ENCODE results near the gene TTLL5.

TTLL5 gene

GRCh38 chr14:75811136-75811829 lies 150.2 kb downstream of the TTLL5 start:
- Histone ChIP-seq H3K36me3 (ENCODE audit: control insufficient read depth, insufficient read depth, low read length) (no peaks in the 10 kb centered on the region), H3K27me3 (ENCODE audit: control insufficient read depth, insufficient read depth, low read length) (no peaks in the 10 kb centered on the region)

GRCh38 chr14:75811872-75812499 lies 150.9 kb downstream of the TTLL5 start:
- Histone ChIP-seq H3K36me3 (ENCODE audit: control insufficient read depth, insufficient read depth, low read length) (no peaks in the 10 kb centered on the region), H3K9me3 (ENCODE audit: control insufficient read depth, low read length) (no peaks in the 10 kb centered on the region), H3K4me3 (ENCODE audit: low read length) (no peak overlapping the region)

More at GRCh38 chr14:75811136-75811829, 150.2 kb downstream of the TTLL5 start:
- Histone ChIP-seq H3K9me3 (ENCODE audit: control insufficient read depth, low read length) (no peaks in the 10 kb centered on the region), H3K4me3 (ENCODE audit: low read length) (no peak overlapping the region), H3K4me1 (ENCODE audit: control insufficient read depth, insufficient read depth, low read length) (peaks cover 11% of the 10 kb centered on the region), H3K9ac (ENCODE audit: low read length) (no peak overlapping the region)

GRCh38 chr14:75812622-75813021 lies 151.6 kb downstream of the TTLL5 start:
- no peaks in the 10 kb centered on the region for H3K36me3 ChIP-seq (ENCODE audit: control insufficient read depth, insufficient read depth, low read length)
- H3K9ac ChIP-seq (ENCODE audit: low read length): no peak overlapping the region
- no peaks in the 10 kb centered on the region for H3K9me3 ChIP-seq (ENCODE audit: control insufficient read depth, low read length)
- peaks cover 11% of the 10 kb centered on the region for H3K4me1 ChIP-seq (ENCODE audit: control insufficient read depth, insufficient read depth, low read length)
- H3K27me3 ChIP-seq (ENCODE audit: control insufficient read depth, insufficient read depth, low read length): no peaks in the 10 kb centered on the region
- H3K4me3 ChIP-seq (ENCODE audit: low read length): no peak overlapping the region

More at GRCh38 chr14:75811872-75812499, 150.9 kb downstream of the TTLL5 start:
- no peak overlapping the region for H3K9ac ChIP-seq (ENCODE audit: low read length)
- H3K27me3 ChIP-seq (ENCODE audit: control insufficient read depth, insufficient read depth, low read length): no peaks in the 10 kb centered on the region
- H3K4me1 ChIP-seq (ENCODE audit: control insufficient read depth, insufficient read depth, low read length): peaks cover 11% of the 10 kb centered on the region

- peaks cover 20% of the 10 kb centered on the region for H3K4me1 ChIP-seq (ENCODE audit: control insufficient read depth, insufficient read depth, low read length)
- H3K4me3 ChIP-seq (ENCODE audit: low read length): no peak overlapping the region
- no peaks in the 10 kb centered on the region for H3K36me3 ChIP-seq (ENCODE audit: control insufficient read depth, insufficient read depth, low read length)
- no peaks in the 10 kb centered on the region for H3K9me3 ChIP-seq (ENCODE audit: control insufficient read depth, low read length)
- no peaks in the 10 kb centered on the region for H3K27me3 ChIP-seq (ENCODE audit: control insufficient read depth, insufficient read depth, low read length)
- no peak overlapping the region for H3K9ac ChIP-seq (ENCODE audit: low read length)
These were observed 159.7 kb downstream of the TTLL5 start for GRCh38 chr14:75820761-75821160.

GRCh38 chr14:75821831-75822521 lies 160.9 kb downstream of the TTLL5 start:
- Histone ChIP-seq H3K9me3 (ENCODE audit: control insufficient read depth, low read length) (no peaks in the 10 kb centered on the region), H3K27me3 (ENCODE audit: control insufficient read depth, insufficient read depth, low read length) (no peaks in the 10 kb centered on the region), H3K4me3 (ENCODE audit: low read length) (no peak overlapping the region), H3K36me3 (ENCODE audit: control insufficient read depth, insufficient read depth, low read length) (no peaks in the 10 kb centered on the region), H3K9ac (ENCODE audit: low read length) (no peak overlapping the region), H3K4me1 (ENCODE audit: control insufficient read depth, insufficient read depth, low read length) (peaks cover 29% of the 10 kb centered on the region)

GRCh38 chr14:75822522-75823141 lies 161.6 kb downstream of the TTLL5 start:
- peaks cover 29% of the 10 kb centered on the region for H3K4me1 ChIP-seq (ENCODE audit: control insufficient read depth, insufficient read depth, low read length)
- no peaks in the 10 kb centered on the region for H3K36me3 ChIP-seq (ENCODE audit: control insufficient read depth, insufficient read depth, low read length)
- H3K9ac ChIP-seq (ENCODE audit: low read length): no peak overlapping the region
- H3K27me3 ChIP-seq (ENCODE audit: control insufficient read depth, insufficient read depth, low read length): no peaks in the 10 kb centered on the region
- H3K4me3 ChIP-seq (ENCODE audit: low read length): no peak overlapping the region
- no peaks in the 10 kb centered on the region for H3K9me3 ChIP-seq (ENCODE audit: control insufficient read depth, low read length)

GRCh38 chr14:75823334-75823733 lies 162.3 kb downstream of the TTLL5 start:
- Histone ChIP-seq H3K9me3 (ENCODE audit: control insufficient read depth, low read length) (no peaks in the 10 kb centered on the region), H3K27me3 (ENCODE audit: control insufficient read depth, insufficient read depth, low read length) (no peaks in the 10 kb centered on the region), H3K4me3 (ENCODE audit: low read length) (no peak overlapping the region), H3K9ac (ENCODE audit: low read length) (no peak overlapping the region), H3K4me1 (ENCODE audit: control insufficient read depth, insufficient read depth, low read length) (peaks cover 29% of the 10 kb centered on the region), H3K36me3 (ENCODE audit: control insufficient read depth, insufficient read depth, low read length) (no peaks in the 10 kb centered on the region)

- no peak overlapping the region for H3K9ac ChIP-seq (ENCODE audit: low read length)
These were observed 163.3 kb downstream of the TTLL5 start for GRCh38 chr14:75824318-75824717.

GRCh38 chr14:75825147-75825592 lies 164.1 kb downstream of the TTLL5 start:
- Histone ChIP-seq H3K36me3 (ENCODE audit: control insufficient read depth, insufficient read depth, low read length) (no peaks in the 10 kb centered on the region), H3K27me3 (ENCODE audit: control insufficient read depth, insufficient read depth, low read length) (no peaks in the 10 kb centered on the region), H3K9me3 (ENCODE audit: control insufficient read depth, low read length) (no peaks in the 10 kb centered on the region), H3K4me3 (ENCODE audit: low read length) (no peak overlapping the region), H3K9ac (ENCODE audit: low read length) (no peak overlapping the region), H3K4me1 (ENCODE audit: control insufficient read depth, insufficient read depth, low read length) (peaks cover 29% of the 10 kb centered on the region)

More at GRCh38 chr14:75824318-75824717, 163.3 kb downstream of the TTLL5 start:
- Histone ChIP-seq H3K4me1 (ENCODE audit: control insufficient read depth, insufficient read depth, low read length) (peaks cover 29% of the 10 kb centered on the region), H3K27me3 (ENCODE audit: control insufficient read depth, insufficient read depth, low read length) (no peaks in the 10 kb centered on the region), H3K36me3 (ENCODE audit: control insufficient read depth, insufficient read depth, low read length) (no peaks in the 10 kb centered on the region), H3K9me3 (ENCODE audit: control insufficient read depth, low read length) (no peaks in the 10 kb centered on the region), H3K4me3 (ENCODE audit: low read length) (no peak overlapping the region)

- Histone ChIP-seq H3K27me3 (ENCODE audit: control insufficient read depth, insufficient read depth, low read length) (no peaks in the 10 kb centered on the region), H3K4me3 (ENCODE audit: low read length) (no peak overlapping the region), H3K9ac (ENCODE audit: low read length) (no peak overlapping the region), H3K36me3 (ENCODE audit: control insufficient read depth, insufficient read depth, low read length) (no peaks in the 10 kb centered on the region), H3K9me3 (ENCODE audit: control insufficient read depth, low read length) (no peaks in the 10 kb centered on the region), H3K4me1 (ENCODE audit: control insufficient read depth, insufficient read depth, low read length) (peaks cover 40% of the 10 kb centered on the region)
These were observed 165.6 kb downstream of the TTLL5 start for GRCh38 chr14:75826599-75826998.

- Histone ChIP-seq H3K9ac (ENCODE audit: low read length) (no peak overlapping the region), H3K9me3 (ENCODE audit: control insufficient read depth, low read length) (no peaks in the 10 kb centered on the region), H3K4me3 (ENCODE audit: low read length) (no peak overlapping the region), H3K36me3 (ENCODE audit: control insufficient read depth, insufficient read depth, low read length) (no peaks in the 10 kb centered on the region), H3K4me1 (ENCODE audit: control insufficient read depth, insufficient read depth, low read length) (peaks cover 40% of the 10 kb centered on the region), H3K27me3 (ENCODE audit: control insufficient read depth, insufficient read depth, low read length) (no peaks in the 10 kb centered on the region)
These were observed 166.3 kb downstream of the TTLL5 start for GRCh38 chr14:75827331-75827730.

- H3K9me3 ChIP-seq (ENCODE audit: control insufficient read depth, low read length): no peaks in the 10 kb centered on the region
- no peaks in the 10 kb centered on the region for H3K27me3 ChIP-seq (ENCODE audit: control insufficient read depth, insufficient read depth, low read length)
- no peak overlapping the region for H3K9ac ChIP-seq (ENCODE audit: low read length)
- no peaks in the 10 kb centered on the region for H3K36me3 ChIP-seq (ENCODE audit: control insufficient read depth, insufficient read depth, low read length)
- H3K4me3 ChIP-seq (ENCODE audit: low read length): no peak overlapping the region
- H3K4me1 ChIP-seq (ENCODE audit: control insufficient read depth, insufficient read depth, low read length): peaks cover 46% of the 10 kb centered on the region
These were observed 168.3 kb downstream of the TTLL5 start for GRCh38 chr14:75829316-75829715.

Data from mucosa of stomach (tissue), 1 donor.